ENCODE results near the gene ZNF480. TPM values are rescaled to one million over a fixed set of nuclear protein-coding genes. Genes with fewer than 3 reads are reported as not detected.
"Not testable (repeated sequence)": the region's sequence is repeated elsewhere in the genome, so short reads cannot be mapped to it uniquely, and the experiment has no call there.

ZNF480 gene
- 10 to 100 TPM; 17.4 to 18.4 TPM for total RNA-seq

- peak; percentile 90 for DNase-seq
- ChIA-PET POLR2A (no interaction called here), CTCF (no interaction called here)
- Mint-ChIP-seq H3K36me3 (ENCODE audit: low read depth) (peaks cover 74% of the 10 kb centered on the region), H3K4me1 (peaks cover 18% of the 10 kb centered on the region), H3K27ac (peak within 1 kb of the TSS; percentile 98), H3K4me3 (peak within 1 kb of the TSS; percentile 93), H3K27me3 (no peaks in the 10 kb centered on the region), H3K9me3 (peaks cover 42% of the 10 kb centered on the region)
Measured at GRCh38 chr19:52296773-52297600, at the start of gene ZNF480. TSS of gene ZNF480 (plus strand) at chr19:52297169. CDS start at chr19:52300413, 3,244 bp downstream.

- H3K27me3 Mint-ChIP-seq = no peaks in the 10 kb centered on the region
- ChIA-PET CTCF (interaction anchor here (1.0 kb wide), 2 partner anchors 11 to 17 kb away, joined by 3 to 4 read pairs; no protein-coding TSS in a partner anchor), POLR2A (no interaction called here)
- H3K36me3 Mint-ChIP-seq (ENCODE audit: low read depth) = no peaks in the 10 kb centered on the region
- DNase-seq = peak; percentile 61
- H3K4me3 Mint-ChIP-seq = no peak overlapping the region
- H3K27ac Mint-ChIP-seq = no peak overlapping the region
- H3K4me1 Mint-ChIP-seq = no peaks in the 10 kb centered on the region
- H3K9me3 Mint-ChIP-seq = peaks cover 14% of the 10 kb centered on the region
Measured at GRCh38 chr19:52248241-52248640, 48.7 kb upstream of the ZNF480 start.

- no peaks in the 10 kb centered on the region for H3K4me1 Mint-ChIP-seq
- POLR2A ChIA-PET = no interaction called here
- CTCF ChIA-PET = no interaction called here
- H3K27ac Mint-ChIP-seq = no peak overlapping the region
- H3K27me3 Mint-ChIP-seq = no peaks in the 10 kb centered on the region
- no peak overlapping the region for H3K4me3 Mint-ChIP-seq
- no peaks in the 10 kb centered on the region for H3K36me3 Mint-ChIP-seq (ENCODE audit: low read depth)
- DNase-seq = no peak
- H3K9me3 Mint-ChIP-seq = peaks cover 21% of the 10 kb centered on the region
Measured at GRCh38 chr19:52258426-52258825, 38.5 kb upstream of the ZNF480 start.

GRCh38 chr19:52265556-52265955, 31.4 kb upstream of the ZNF480 start:
- H3K4me1 Mint-ChIP-seq, DNase-seq, H3K27me3 Mint-ChIP-seq, H3K4me3 Mint-ChIP-seq, POLR2A ChIA-PET, H3K27ac Mint-ChIP-seq: not testable (repeated sequence)
- Mint-ChIP-seq H3K36me3 (ENCODE audit: low read depth) (peaks cover 12% of the 10 kb centered on the region), H3K9me3 (peaks cover 30% of the 10 kb centered on the region)
- CTCF ChIA-PET = interaction anchor here (0.5 to 0.6 kb wide), 2 partner anchors 105 to 383 kb away, joined by 3 to 6 read pairs; no protein-coding TSS in a partner anchor

- POLR2A ChIA-PET = no interaction called here
- peak within 1 kb of the TSS; percentile 100 for H3K4me3 Mint-ChIP-seq
- no peaks in the 10 kb centered on the region for H3K27me3 Mint-ChIP-seq
- H3K27ac Mint-ChIP-seq = peak within 1 kb of the TSS; percentile 98
- H3K36me3 Mint-ChIP-seq (ENCODE audit: low read depth) = peaks cover 46% of the 10 kb centered on the region
- CTCF ChIA-PET = no interaction called here
- H3K9me3 Mint-ChIP-seq = peaks cover 39% of the 10 kb centered on the region
- peaks cover 22% of the 10 kb centered on the region for H3K4me1 Mint-ChIP-seq
- DNase-seq = peak; percentile 97
Measured at GRCh38 chr19:52269338-52270261, 27.4 kb upstream of the ZNF480 start, which contains the start of gene ZNF766. TSS of gene ZNF766 (plus strand) at chr19:52269587. CDS start at chr19:52269614, 27 bp downstream.

- peak overlapping the region; percentile 98 for H3K27ac Mint-ChIP-seq
- peak overlapping the region; percentile 100 for H3K4me3 Mint-ChIP-seq
- ChIA-PET CTCF (no interaction called here), POLR2A (no interaction called here)
- DNase-seq = peak; percentile 27
- H3K4me1 Mint-ChIP-seq = peaks cover 22% of the 10 kb centered on the region
- peaks cover 41% of the 10 kb centered on the region for H3K9me3 Mint-ChIP-seq
- H3K27me3 Mint-ChIP-seq = no peaks in the 10 kb centered on the region
- peaks cover 53% of the 10 kb centered on the region for H3K36me3 Mint-ChIP-seq (ENCODE audit: low read depth)
Measured at GRCh38 chr19:52270266-52270885, 26.6 kb upstream of the ZNF480 start.

GRCh38 chr19:52273301-52273700, 23.7 kb upstream of the ZNF480 start:
- DNase-seq = no peak
- Mint-ChIP-seq H3K4me1 (peaks cover 22% of the 10 kb centered on the region), H3K27ac (no peak overlapping the region), H3K9me3 (peaks cover 51% of the 10 kb centered on the region), H3K4me3 (no peak overlapping the region), H3K36me3 (ENCODE audit: low read depth) (peaks cover 75% of the 10 kb centered on the region), H3K27me3 (no peaks in the 10 kb centered on the region)
- ChIA-PET POLR2A (no interaction called here), CTCF (interaction anchor here (0.5 kb wide), 1 partner anchor 75 kb away, joined by 3 read pairs; no protein-coding TSS in a partner anchor)

- Mint-ChIP-seq H3K4me1 (peaks cover 22% of the 10 kb centered on the region), H3K27me3 (no peaks in the 10 kb centered on the region), H3K27ac (no peak overlapping the region), H3K9me3 (peaks cover 58% of the 10 kb centered on the region), H3K36me3 (ENCODE audit: low read depth) (peaks cover 84% of the 10 kb centered on the region), H3K4me3 (no peak overlapping the region)
- CTCF ChIA-PET = no interaction called here
- no peak for DNase-seq
- POLR2A ChIA-PET = no interaction called here
Measured at GRCh38 chr19:52274191-52274590, 22.8 kb upstream of the ZNF480 start.

- H3K4me1 Mint-ChIP-seq = peaks cover 11% of the 10 kb centered on the region
- peaks cover 80% of the 10 kb centered on the region for H3K36me3 Mint-ChIP-seq (ENCODE audit: low read depth)
- no peak for DNase-seq
- no peaks in the 10 kb centered on the region for H3K27me3 Mint-ChIP-seq
- H3K9me3 Mint-ChIP-seq = peaks cover 56% of the 10 kb centered on the region
- ChIA-PET POLR2A (no interaction called here), CTCF (no interaction called here)
- no peak overlapping the region for H3K4me3 Mint-ChIP-seq
- H3K27ac Mint-ChIP-seq = no peak overlapping the region
Measured at GRCh38 chr19:52275988-52276387, 21.0 kb upstream of the ZNF480 start.

- POLR2A ChIA-PET = no interaction called here
Measured at GRCh38 chr19:52277471-52277870, 19.5 kb upstream of the ZNF480 start.

GRCh38 chr19:52286256-52286655, 10.7 kb upstream of the ZNF480 start:
- Mint-ChIP-seq H3K4me1 (no peaks in the 10 kb centered on the region), H3K27me3 (no peaks in the 10 kb centered on the region), H3K4me3 (no peak overlapping the region), H3K36me3 (ENCODE audit: low read depth) (peaks cover 94% of the 10 kb centered on the region), H3K9me3 (peaks cover 55% of the 10 kb centered on the region), H3K27ac (no peak overlapping the region)
- CTCF ChIA-PET = interaction anchor here (0.6 kb wide), 1 partner anchor 263 kb away, joined by 3 read pairs; no protein-coding TSS in a partner anchor
- POLR2A ChIA-PET = no interaction called here
- no peak for DNase-seq

More at GRCh38 chr19:52277471-52277870, 19.5 kb upstream of the ZNF480 start:
- Mint-ChIP-seq H3K36me3 (ENCODE audit: low read depth) (peaks cover 79% of the 10 kb centered on the region), H3K27me3 (no peaks in the 10 kb centered on the region), H3K27ac (no peak overlapping the region), H3K4me3 (no peak overlapping the region), H3K9me3 (peaks cover 55% of the 10 kb centered on the region), H3K4me1 (peaks cover 2% of the 10 kb centered on the region)
- no peak for DNase-seq
- CTCF ChIA-PET = no interaction called here

- ChIA-PET CTCF (interaction anchor here (0.9 kb wide), 1 partner anchor 10 kb away, joined by 5 read pairs; no protein-coding TSS in a partner anchor), POLR2A (no interaction called here)
- Mint-ChIP-seq H3K4me1 (peaks cover 3% of the 10 kb centered on the region), H3K9me3 (peaks cover 40% of the 10 kb centered on the region), H3K4me3 (no peak overlapping the region), H3K36me3 (ENCODE audit: low read depth) (peaks cover 73% of the 10 kb centered on the region), H3K27ac (no peak overlapping the region), H3K27me3 (no peaks in the 10 kb centered on the region)
- no peak for DNase-seq
Measured at GRCh38 chr19:52291781-52292180, 5.2 kb upstream of the ZNF480 start.

Data from activated CD4-positive, alpha-beta T cell treated with anti-CD3 and anti-CD28 coated beads, Interleukin-2, amount 10 ng/mL, durations not matched to agents 7 days and 5 days (primary cell).